ENCODE measurements around the gene ATAD1. TPM values are rescaled to one million over a fixed set of nuclear protein-coding genes. Genes with fewer than 3 reads are reported as not detected.

The ATAD1 gene
- total RNA-seq, 1 donor from 2014 or later = 63.2 TPM

DNA sequence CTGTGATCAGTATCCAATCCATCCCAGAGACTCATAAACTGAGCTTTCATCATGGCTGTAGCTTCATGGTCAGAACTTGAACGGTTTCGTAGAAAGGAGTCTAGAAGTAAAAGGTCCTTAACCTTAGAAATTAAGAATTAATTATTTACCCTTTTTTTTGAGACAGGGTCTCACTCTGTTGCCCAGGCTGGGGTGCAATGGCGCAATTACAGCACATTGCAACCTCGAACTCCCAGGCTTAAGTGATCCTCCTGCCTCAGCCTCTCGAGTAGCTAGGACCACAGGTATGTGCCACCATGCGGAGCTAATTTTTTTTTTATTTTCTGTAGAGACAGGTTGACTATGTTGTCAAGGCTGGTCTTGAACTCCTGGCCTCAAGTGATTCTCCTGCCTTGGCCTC lies 41.7 kb downstream of the ATAD1 start:
- Histone ChIP-seq H3K36me3 (peaks cover 29% of the 10 kb centered on the region), H3K9ac (no peak overlapping the region), H3K4me1 (no peaks in the 10 kb centered on the region), H3K4me3 (no peak overlapping the region), H2AFZ (replicated peaks) (no peak overlapping the region), H3K27ac (no peak overlapping the region), H4K20me1 (ENCODE audit: low read depth) (no peaks in the 10 kb centered on the region), H3K4me2 (no peak overlapping the region), H3K27me3 (no peaks in the 10 kb centered on the region), H3F3A (ENCODE audit: low read depth) (peaks cover 6% of the 10 kb centered on the region), H3K9me3 (ENCODE audit: low read depth) (no peaks in the 10 kb centered on the region), H3K79me2 (ENCODE audit: low read depth) (peaks cover 3% of the 10 kb centered on the region)
- TF ChIP-seq, protein P1, sequence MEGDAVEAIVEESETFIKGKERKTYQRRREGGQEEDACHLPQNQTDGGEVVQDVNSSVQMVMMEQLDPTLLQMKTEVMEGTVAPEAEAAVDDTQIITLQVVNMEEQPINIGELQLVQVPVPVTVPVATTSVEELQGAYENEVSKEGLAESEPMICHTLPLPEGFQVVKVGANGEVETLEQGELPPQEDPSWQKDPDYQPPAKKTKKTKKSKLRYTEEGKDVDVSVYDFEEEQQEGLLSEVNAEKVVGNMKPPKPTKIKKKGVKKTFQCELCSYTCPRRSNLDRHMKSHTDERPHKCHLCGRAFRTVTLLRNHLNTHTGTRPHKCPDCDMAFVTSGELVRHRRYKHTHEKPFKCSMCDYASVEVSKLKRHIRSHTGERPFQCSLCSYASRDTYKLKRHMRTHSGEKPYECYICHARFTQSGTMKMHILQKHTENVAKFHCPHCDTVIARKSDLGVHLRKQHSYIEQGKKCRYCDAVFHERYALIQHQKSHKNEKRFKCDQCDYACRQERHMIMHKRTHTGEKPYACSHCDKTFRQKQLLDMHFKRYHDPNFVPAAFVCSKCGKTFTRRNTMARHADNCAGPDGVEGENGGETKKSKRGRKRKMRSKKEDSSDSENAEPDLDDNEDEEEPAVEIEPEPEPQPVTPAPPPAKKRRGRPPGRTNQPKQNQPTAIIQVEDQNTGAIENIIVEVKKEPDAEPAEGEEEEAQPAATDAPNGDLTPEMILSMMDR (IDR thresholded peaks at IDR 0.05) = no peak
- TF ChIP-seq EZH2 (IDR thresholded peaks at IDR 0.05) (no peak), EZH2phosphoT487 (IDR thresholded peaks at IDR 0.05) (no peak)
- Mint-ChIP-seq H3K27me3 (ENCODE audit: insufficient read depth, low read depth) (no peaks in the 10 kb centered on the region), H3K4me3 (no peak overlapping the region), H3K4me1 (no peaks in the 10 kb centered on the region), H3K27ac (no peak overlapping the region), H3K36me3 (peaks cover 10% of the 10 kb centered on the region), H3K9me3 (no peaks in the 10 kb centered on the region)
- no peak for DNase-seq (ENCODE audit: low spot score)

DNA sequence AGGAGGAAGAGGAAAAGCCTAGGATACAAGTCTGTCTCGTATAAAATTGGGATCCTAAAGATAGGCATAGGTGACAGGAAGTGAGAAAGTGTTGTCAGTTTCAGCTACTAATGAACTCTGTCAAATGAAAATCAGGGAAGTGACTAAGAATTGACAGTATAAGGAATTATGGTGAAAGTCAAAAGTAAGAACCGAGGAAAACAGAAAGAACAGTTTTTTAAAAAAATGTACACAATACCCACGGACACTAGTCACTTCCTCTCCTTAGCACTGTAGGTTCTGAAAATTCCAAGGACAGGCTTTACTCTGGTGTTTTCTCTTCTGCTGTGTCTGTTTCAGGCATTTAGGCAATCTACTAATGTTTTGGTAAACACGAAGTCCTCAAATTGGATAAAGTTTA lies 42.3 kb downstream of the ATAD1 start:
- no peaks in the 10 kb centered on the region for H3K4me1 ChIP-seq
- no peaks in the 10 kb centered on the region for H4K20me1 ChIP-seq (ENCODE audit: low read depth)
- H3K4me1 Mint-ChIP-seq = no peaks in the 10 kb centered on the region
- H3K9me3 ChIP-seq (ENCODE audit: low read depth) = no peaks in the 10 kb centered on the region
- H3K9me3 Mint-ChIP-seq = no peaks in the 10 kb centered on the region
- H3K36me3 Mint-ChIP-seq = peaks cover 6% of the 10 kb centered on the region
- no peak overlapping the region for H2AFZ ChIP-seq (replicated peaks)
- H3K4me2 ChIP-seq = no peak overlapping the region
- no peak overlapping the region for H3K27ac ChIP-seq
- H3K36me3 ChIP-seq = peaks cover 30% of the 10 kb centered on the region
- H3K9ac ChIP-seq = no peak overlapping the region
- no peaks in the 10 kb centered on the region for H3K27me3 Mint-ChIP-seq (ENCODE audit: insufficient read depth, low read depth)
- no peak for DNase-seq (ENCODE audit: low spot score)
- peaks cover 6% of the 10 kb centered on the region for H3F3A ChIP-seq (ENCODE audit: low read depth)
- no peak overlapping the region for H3K27ac Mint-ChIP-seq
- TF ChIP-seq, protein P1 (IDR thresholded peaks at IDR 0.05) = no peak
- no peak for TF ChIP-seq EZH2phosphoT487 (IDR thresholded peaks at IDR 0.05)
- no peak for TF ChIP-seq EZH2 (IDR thresholded peaks at IDR 0.05)
- no peak overlapping the region for H3K4me3 ChIP-seq
- H3K79me2 ChIP-seq (ENCODE audit: low read depth) = peaks cover 3% of the 10 kb centered on the region
- H3K27me3 ChIP-seq = no peaks in the 10 kb centered on the region
- H3K4me3 Mint-ChIP-seq = no peak overlapping the region

DNA sequence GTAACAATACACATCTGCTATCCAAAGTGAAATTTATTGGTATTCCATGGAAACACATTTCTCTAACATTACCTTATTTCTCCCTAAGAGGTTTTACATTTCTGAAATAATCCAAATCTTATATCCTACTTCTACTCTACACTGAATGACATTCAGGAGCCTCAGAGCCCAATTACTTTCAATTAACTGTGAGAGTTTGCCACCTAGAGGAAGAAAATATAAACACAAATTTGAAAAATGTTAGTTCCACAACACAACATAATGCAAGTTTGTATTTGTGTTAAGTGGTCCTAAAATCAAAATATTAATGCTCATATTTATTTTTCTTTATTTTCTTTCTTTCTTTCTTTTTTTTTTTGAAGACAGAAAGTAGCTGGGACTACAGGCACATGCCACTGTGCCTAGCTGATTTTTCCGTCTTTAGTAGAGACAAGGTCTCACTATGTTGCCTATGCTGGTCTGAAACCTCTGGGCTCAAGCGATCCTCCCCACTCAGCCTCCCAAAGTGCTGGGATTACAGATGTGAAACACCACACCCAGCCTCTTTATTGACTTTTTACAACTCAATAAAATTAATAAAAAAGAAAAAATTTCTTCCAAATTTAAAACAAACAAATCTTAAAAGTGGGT lies 46.0 kb downstream of the ATAD1 start:
- Histone ChIP-seq H3K9ac (no peak overlapping the region), H3K4me2 (no peak overlapping the region), H4K20me1 (ENCODE audit: low read depth) (peaks cover 3% of the 10 kb centered on the region), H3K36me3 (peaks cover 17% of the 10 kb centered on the region), H2AFZ (replicated peaks) (no peak overlapping the region), H3F3A (ENCODE audit: low read depth) (peaks cover 6% of the 10 kb centered on the region), H3K4me1 (no peaks in the 10 kb centered on the region), H3K27me3 (no peaks in the 10 kb centered on the region), H3K9me3 (ENCODE audit: low read depth) (no peaks in the 10 kb centered on the region), H3K79me2 (ENCODE audit: low read depth) (no peaks in the 10 kb centered on the region), H3K4me3 (no peak overlapping the region), H3K27ac (no peak overlapping the region)
- Mint-ChIP-seq H3K4me1 (no peaks in the 10 kb centered on the region), H3K36me3 (peaks cover 12% of the 10 kb centered on the region), H3K9me3 (no peaks in the 10 kb centered on the region), H3K4me3 (no peak overlapping the region), H3K27ac (no peak overlapping the region), H3K27me3 (ENCODE audit: insufficient read depth, low read depth) (no peaks in the 10 kb centered on the region)
- peak; percentile 49 for DNase-seq (ENCODE audit: low spot score)
- TF ChIP-seq EZH2 (IDR thresholded peaks at IDR 0.05) = no peak
- TF ChIP-seq, protein P1 (IDR thresholded peaks at IDR 0.05) = peak; percentile 70
